Erythroblast (primary cell): Measurements from ENCODE around the gene JAZF1.

Source experiments
- GATA1 ChIP-seq: IDR thresholded peaks from 2 replicates; pipeline ENCODE4 v1.6.1; 2011; ENCODE audit warnings: low read depth, mild to moderate bottlenecking, control low read depth, low read length, moderate library complexity
- POLR2A ChIP-seq: IDR thresholded peaks from 2 replicates; pipeline ENCODE4 v1.6.1; 2011; ENCODE audit warnings: mild to moderate bottlenecking, low read length

GRCh38 chr7:28008171-28008570, 172.4 kb downstream of the JAZF1 start:
- TF ChIP-seq POLR2A = no peak
- no peak for TF ChIP-seq GATA1
